NCI-H510A treated with DMSO at 0.1 percent for 48 hours (cell line): ENCODE results near the gene KLHL10.

Experiments used
- DNase-seq: peaks from one replicate; lab custom pipeline; 2025; lab: John Stamatoyannopoulos, UW

The KLHL10 gene

GRCh38 chr17:41895617-41896016 lies 58.0 kb downstream of the KLHL10 start:
- DNase-seq: no peak

DNA sequence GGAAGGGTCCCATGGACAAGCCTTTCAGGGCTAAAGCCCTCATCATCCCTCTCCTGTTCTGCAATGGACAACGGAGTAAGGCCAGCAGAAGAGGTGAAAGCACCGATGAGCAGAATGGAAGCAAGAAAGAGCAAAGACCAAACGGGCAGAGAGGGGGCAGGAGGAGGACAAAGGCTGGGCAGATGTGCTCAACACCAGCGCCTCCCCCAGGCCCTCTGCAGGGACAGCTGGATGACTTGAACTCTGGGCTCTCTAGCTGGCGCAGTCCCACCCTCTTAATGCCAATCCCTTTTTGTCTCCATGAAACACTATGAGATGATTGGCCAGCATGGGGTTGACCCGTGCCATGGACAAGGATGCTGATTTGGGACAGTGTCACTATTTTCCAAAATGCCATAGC lies 59.1 kb downstream of the KLHL10 start:
- DNase-seq: no peak
